Measurements from ENCODE around the gene NPLOC4. TPM values are rescaled to one million over a fixed set of nuclear protein-coding genes. Genes with fewer than 3 reads are reported as not detected.

Gene NPLOC4
- total and polyA plus RNA-seq, 2 of the 13 experiments (the other 11 are each of a cell fraction or from before 2014, with no cell fraction given): 57.0 to 97.0 TPM

DNA sequence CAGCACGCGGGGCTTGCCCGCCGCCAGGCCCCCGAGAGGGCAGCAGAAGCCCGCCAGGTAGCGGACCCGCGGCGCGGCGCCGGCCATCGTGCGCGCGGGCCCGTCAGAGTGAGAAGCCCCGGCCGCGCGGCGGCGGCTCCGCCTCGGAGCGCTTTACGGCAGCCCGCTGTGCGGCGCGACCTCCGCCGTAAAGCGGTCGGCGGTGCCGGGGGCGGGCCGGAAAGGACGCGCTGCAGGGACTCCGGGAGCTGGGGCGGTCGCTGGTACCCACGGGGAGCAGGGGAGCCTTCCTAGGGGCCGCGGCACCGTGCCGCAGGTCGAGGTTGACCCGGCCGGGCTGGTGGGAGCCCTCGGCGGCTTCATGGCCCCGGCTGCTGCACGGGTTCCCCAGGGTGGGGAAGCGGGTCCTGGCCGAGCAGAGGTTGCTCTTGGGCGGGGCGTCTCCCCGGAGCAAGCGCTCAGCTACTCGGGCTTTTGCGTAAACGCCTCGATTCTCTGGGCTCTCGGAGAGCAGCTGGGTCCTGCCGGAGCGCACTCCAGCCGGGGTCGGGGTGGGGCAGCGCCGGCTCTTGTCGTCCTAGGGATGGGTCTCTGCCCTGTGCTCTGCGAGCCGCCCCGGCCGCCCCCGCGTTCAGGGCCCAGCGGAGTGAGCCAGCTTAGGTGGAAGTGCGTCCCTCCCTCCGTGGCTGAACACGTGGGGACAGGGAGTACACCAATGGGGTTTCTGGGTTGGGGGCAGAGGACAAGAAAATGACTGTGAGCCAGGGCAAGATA, 84.5 kb downstream of the NPLOC4 start, which contains the start of gene FAAP100 (continued):
- TF ChIP-seq CENPT (CRISPR knock-in tag; IDR thresholded peaks at IDR 0.05; ENCODE audit: low read depth) (peak; percentile 13), CEBPB (IDR thresholded peaks at IDR 0.05; ENCODE audit: borderline replicate concordance, low read depth, low read length) (no peak), CCDC6 (CRISPR knock-in tag; IDR thresholded peaks at IDR 0.05) (peak; percentile 85), ZFP90 (CRISPR knock-in tag; IDR thresholded peaks at IDR 0.05; ENCODE audit: borderline replicate concordance) (peak; percentile 24; the same call in 1 of the 2 replicates), PCBP1 (IDR thresholded peaks at IDR 0.05; ENCODE audit: borderline replicate concordance, low read depth, low read length) (0 out of 2 replicates have a peak, but pooled peaks have one; percentile 29), NR2F2 (IDR thresholded peaks at IDR 0.05; ENCODE audit: borderline replicate concordance, low read depth) (peak; percentile 37; the same call in 1 of the 2 replicates)
- TF ChIP-seq, protein P1, sequence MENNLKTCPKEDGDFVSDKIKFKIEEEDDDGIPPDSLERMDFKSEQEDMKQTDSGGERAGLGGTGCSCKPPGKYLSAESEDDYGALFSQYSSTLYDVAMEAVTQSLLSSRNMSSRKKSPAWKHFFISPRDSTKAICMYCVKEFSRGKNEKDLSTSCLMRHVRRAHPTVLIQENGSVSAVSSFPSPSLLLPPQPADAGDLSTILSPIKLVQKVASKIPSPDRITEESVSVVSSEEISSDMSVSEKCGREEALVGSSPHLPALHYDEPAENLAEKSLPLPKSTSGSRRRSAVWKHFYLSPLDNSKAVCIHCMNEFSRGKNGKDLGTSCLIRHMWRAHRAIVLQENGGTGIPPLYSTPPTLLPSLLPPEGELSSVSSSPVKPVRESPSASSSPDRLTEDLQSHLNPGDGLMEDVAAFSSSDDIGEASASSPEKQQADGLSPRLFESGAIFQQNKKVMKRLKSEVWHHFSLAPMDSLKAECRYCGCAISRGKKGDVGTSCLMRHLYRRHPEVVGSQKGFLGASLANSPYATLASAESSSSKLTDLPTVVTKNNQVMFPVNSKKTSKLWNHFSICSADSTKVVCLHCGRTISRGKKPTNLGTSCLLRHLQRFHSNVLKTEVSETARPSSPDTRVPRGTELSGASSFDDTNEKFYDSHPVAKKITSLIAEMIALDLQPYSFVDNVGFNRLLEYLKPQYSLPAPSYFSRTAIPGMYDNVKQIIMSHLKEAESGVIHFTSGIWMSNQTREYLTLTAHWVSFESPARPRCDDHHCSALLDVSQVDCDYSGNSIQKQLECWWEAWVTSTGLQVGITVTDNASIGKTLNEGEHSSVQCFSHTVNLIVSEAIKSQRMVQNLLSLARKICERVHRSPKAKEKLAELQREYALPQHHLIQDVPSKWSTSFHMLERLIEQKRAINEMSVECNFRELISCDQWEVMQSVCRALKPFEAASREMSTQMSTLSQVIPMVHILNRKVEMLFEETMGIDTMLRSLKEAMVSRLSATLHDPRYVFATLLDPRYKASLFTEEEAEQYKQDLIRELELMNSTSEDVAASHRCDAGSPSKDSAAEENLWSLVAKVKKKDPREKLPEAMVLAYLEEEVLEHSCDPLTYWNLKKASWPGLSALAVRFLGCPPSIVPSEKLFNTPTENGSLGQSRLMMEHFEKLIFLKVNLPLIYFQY (CRISPR knock-in tag; IDR thresholded peaks at IDR 0.05; ENCODE audit: borderline replicate concordance): peak; percentile 68; the same call in 1 of the 2 replicates
- TF ChIP-seq, protein P2, sequence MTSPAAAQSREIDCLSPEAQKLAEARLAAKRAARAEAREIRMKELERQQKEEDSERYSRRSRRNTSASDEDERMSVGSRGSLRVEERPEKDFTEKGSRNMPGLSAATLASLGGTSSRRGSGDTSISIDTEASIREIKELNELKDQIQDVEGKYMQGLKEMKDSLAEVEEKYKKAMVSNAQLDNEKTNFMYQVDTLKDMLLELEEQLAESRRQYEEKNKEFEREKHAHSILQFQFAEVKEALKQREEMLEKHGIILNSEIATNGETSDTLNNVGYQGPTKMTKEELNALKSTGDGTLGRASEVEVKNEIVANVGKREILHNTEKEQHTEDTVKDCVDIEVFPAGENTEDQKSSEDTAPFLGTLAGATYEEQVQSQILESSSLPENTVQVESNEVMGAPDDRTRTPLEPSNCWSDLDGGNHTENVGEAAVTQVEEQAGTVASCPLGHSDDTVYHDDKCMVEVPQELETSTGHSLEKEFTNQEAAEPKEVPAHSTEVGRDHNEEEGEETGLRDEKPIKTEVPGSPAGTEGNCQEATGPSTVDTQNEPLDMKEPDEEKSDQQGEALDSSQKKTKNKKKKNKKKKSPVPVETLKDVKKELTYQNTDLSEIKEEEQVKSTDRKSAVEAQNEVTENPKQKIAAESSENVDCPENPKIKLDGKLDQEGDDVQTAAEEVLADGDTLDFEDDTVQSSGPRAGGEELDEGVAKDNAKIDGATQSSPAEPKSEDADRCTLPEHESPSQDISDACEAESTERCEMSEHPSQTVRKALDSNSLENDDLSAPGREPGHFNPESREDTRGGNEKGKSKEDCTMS (CRISPR knock-in tag; conservative IDR thresholded peaks at IDR 0.05): no peak

Data from HepG2 (cell line).